Natural killer cell (primary cell): ENCODE measurements around the gene RASGRF1. TPM values are rescaled to one million over a fixed set of nuclear protein-coding genes. Genes with fewer than 3 reads are reported as not detected.

Experiments
- ATAC-seq, 3 donors: fragments of 150-1000 bp in 2 of 3; fragments of 200-7000 bp in 1 of 3; cut with Tn5 transposase; 1 replicate in 1 of 3; 2 replicates in 2 of 3; pipeline ENCODE4 v1.10.0; 2021; ENCODE audit warnings: mild to moderate bottlenecking in 2 of 3, moderate library complexity in 2 of 3
- DNase-seq, 2 donors: peaks; one replicate each; pipeline versions ENCODE4 v3.0.0 to v3.0.0-alpha.2; 2013 to 2021; ENCODE audit warnings: mixed read lengths in 1 of 2
- H3K27ac ChIP-seq: one replicate; pipeline ENCODE4 v1.5.1; 2013; ENCODE audit warnings: mild to moderate bottlenecking, low read length
- H3K27me3 ChIP-seq: one replicate; pipeline ENCODE4 v1.6.1; 2013; ENCODE audit warnings: low read length; ENCODE audit not compliant: control insufficient read depth, insufficient read depth
- H3K36me3 ChIP-seq: one replicate; pipeline ENCODE4 v1.6.1; 2013; ENCODE audit warnings: low read length; ENCODE audit not compliant: control insufficient read depth, insufficient read depth
- H3K4me1 ChIP-seq: one replicate; pipeline ENCODE4 v1.6.1; 2013; ENCODE audit warnings: low read length; ENCODE audit not compliant: control insufficient read depth, insufficient read depth
- H3K4me3 ChIP-seq: one replicate; pipeline ENCODE4 v1.5.1; 2013; ENCODE audit warnings: low read length
- H3K9me3 ChIP-seq: one replicate; pipeline ENCODE4 v1.6.1; 2013; ENCODE audit warnings: low read length; ENCODE audit not compliant: control insufficient read depth, insufficient read depth
- H3K27ac Mint-ChIP-seq, 2 donors: one replicate each; pipeline ENCODE4 v1.8.0; 2022; ENCODE audit warnings: mild to moderate bottlenecking in 2 of 2, mixed read lengths in 2 of 2, moderate library complexity in 1 of 2
- H3K27me3 Mint-ChIP-seq, 2 donors: one replicate each; pipeline ENCODE4 v1.8.0; 2022; ENCODE audit warnings: low read depth in 2 of 2, mixed read lengths in 2 of 2
- H3K36me3 Mint-ChIP-seq: one replicate; pipeline ENCODE4 v1.8.0; 2022; ENCODE audit warnings: mixed read lengths
- H3K4me1 Mint-ChIP-seq, 2 donors: one replicate each; pipeline ENCODE4 v1.8.0; 2022; ENCODE audit warnings: mixed read lengths in 2 of 2
- H3K4me3 Mint-ChIP-seq: one replicate; pipeline ENCODE4 v1.8.0; 2022; ENCODE audit warnings: mild to moderate bottlenecking, moderate library complexity, mixed read lengths
- H3K9me3 Mint-ChIP-seq, 2 donors: one replicate each; pipeline ENCODE4 v1.8.0; 2022; ENCODE audit warnings: mixed read lengths in 2 of 2
- CTCF ChIP-seq: fragments of 200-600 bp; IDR thresholded peaks from one replicate; pipeline ENCODE4 v1.8.0; 2022; ENCODE audit warnings: antibody characterized with exemption
- WGBS: methylation state at CpG from one replicate; pipeline ENCODE4 v1.1.7; 2013; ENCODE audit warnings: missing lambda C conversion rate; ENCODE audit not compliant: insufficient coverage; 5-methylcytosine and 5-hydroxymethylcytosine counted together
- intact Hi-C: fragments of 100-400 bp; cut with micrococcal nuclease; formaldehyde crosslinking; loops from one replicate; pipeline ENCODE4 v1.14.2; 2022
- total RNA-seq, 4 donors: library from RNA; stranded (reverse); fragments of 120-200 nt in 1 of 4; gene quantifications; one replicate each; pipeline versions ENCODE4 v1.2.3 to v1.2.4, GENCODE V29; 2013 to 2022

The RASGRF1 gene
- total RNA-seq, 3 donors from 2014 or later (not counting 1 experiment from before 2014, with no cell fraction given) = not detected

- peaks cover 10% of the 10 kb centered on the region for H3K27me3 ChIP-seq
- Mint-ChIP-seq H3K36me3 (no peaks in the 10 kb centered on the region), H3K4me3 (no peak overlapping the region), H3K27ac (no peak overlapping the region), H3K27me3 (peaks cover 36 to 38% of the 10 kb centered on the region in 2 donors), H3K4me1 (peaks cover 0 to 5% of the 10 kb centered on the region in 2 donors), H3K9me3 (no peaks in the 10 kb centered on the region)
- intact Hi-C loops = no loop called here
- H3K4me3 ChIP-seq = no peak overlapping the region
- no peak for DNase-seq
- no peak for TF ChIP-seq CTCF
- ATAC-seq = no peak
- H3K27ac ChIP-seq = no peak overlapping the region
- H3K4me1 ChIP-seq = no peaks in the 10 kb centered on the region
- H3K36me3 ChIP-seq = no peaks in the 10 kb centered on the region
- whole genome bisulfite sequencing = 31% methylated on average over 6 of the region's 6 CpGs
- H3K9me3 ChIP-seq = no peaks in the 10 kb centered on the region
These were observed 4.0 kb upstream of the RASGRF1 start for GRCh38 chr15:79094611-79095021.

GRCh38 chr15:79093352-79093935 is 2.9 kb upstream of the RASGRF1 start:
- Histone ChIP-seq H3K4me1 (no peaks in the 10 kb centered on the region), H3K4me3 (no peak overlapping the region), H3K27me3 (peaks cover 10% of the 10 kb centered on the region), H3K9me3 (no peaks in the 10 kb centered on the region), H3K27ac (no peak overlapping the region), H3K36me3 (no peaks in the 10 kb centered on the region)
- no peak for TF ChIP-seq CTCF
- WGBS = 70% methylated on average over 8 of the region's 8 CpGs
- Mint-ChIP-seq H3K4me1 (peaks cover 0 to 5% of the 10 kb centered on the region in 2 donors), H3K9me3 (no peaks in the 10 kb centered on the region), H3K27me3 (peaks cover 34 to 42% of the 10 kb centered on the region in 2 donors), H3K4me3 (no peak overlapping the region), H3K36me3 (no peaks in the 10 kb centered on the region), H3K27ac (no peak overlapping the region)
- DNase-seq (no peak), ATAC-seq (no peak)
- intact Hi-C loops = no loop called here

GRCh38 chr15:79092382-79092781 is 1.8 kb upstream of the RASGRF1 start:
- no peaks in the 10 kb centered on the region for H3K36me3 Mint-ChIP-seq
- no peak overlapping the region for H3K4me3 Mint-ChIP-seq
- no peaks in the 10 kb centered on the region for H3K4me1 ChIP-seq
- DNase-seq (no peak), ATAC-seq (no peak)
- peaks cover 39 to 43% of the 10 kb centered on the region in 2 donors for H3K27me3 Mint-ChIP-seq
- no peaks in the 10 kb centered on the region for H3K9me3 Mint-ChIP-seq
- H3K27ac Mint-ChIP-seq = no peak overlapping the region
- H3K27me3 ChIP-seq = peaks cover 10% of the 10 kb centered on the region
- peaks cover 0 to 5% of the 10 kb centered on the region in 2 donors for H3K4me1 Mint-ChIP-seq
- no peak overlapping the region for H3K27ac ChIP-seq
- 56% methylated on average over 2 of the region's 2 CpGs for WGBS
- intact Hi-C loops = no loop called here
- no peaks in the 10 kb centered on the region for H3K36me3 ChIP-seq
- no peak overlapping the region for H3K4me3 ChIP-seq
- H3K9me3 ChIP-seq = no peaks in the 10 kb centered on the region
- TF ChIP-seq CTCF = no peak
